NK-92 (cell line): ENCODE data around the gene MORF4L2.

Source experiments
- DNase-seq: peaks from one replicate; lab custom pipeline; 2025; ENCODE audit not compliant: unreplicated experiment; lab: John Stamatoyannopoulos, UW

Gene MORF4L2

GRCh38 chrX:103686199-103687072 lies at the start of gene MORF4L2:
TSS of gene MORF4L2 (minus strand) at chrX:103686699. CDS start at chrX:103677027, 9,672 bp downstream.
- peak; percentile 38 for DNase-seq

DNA sequence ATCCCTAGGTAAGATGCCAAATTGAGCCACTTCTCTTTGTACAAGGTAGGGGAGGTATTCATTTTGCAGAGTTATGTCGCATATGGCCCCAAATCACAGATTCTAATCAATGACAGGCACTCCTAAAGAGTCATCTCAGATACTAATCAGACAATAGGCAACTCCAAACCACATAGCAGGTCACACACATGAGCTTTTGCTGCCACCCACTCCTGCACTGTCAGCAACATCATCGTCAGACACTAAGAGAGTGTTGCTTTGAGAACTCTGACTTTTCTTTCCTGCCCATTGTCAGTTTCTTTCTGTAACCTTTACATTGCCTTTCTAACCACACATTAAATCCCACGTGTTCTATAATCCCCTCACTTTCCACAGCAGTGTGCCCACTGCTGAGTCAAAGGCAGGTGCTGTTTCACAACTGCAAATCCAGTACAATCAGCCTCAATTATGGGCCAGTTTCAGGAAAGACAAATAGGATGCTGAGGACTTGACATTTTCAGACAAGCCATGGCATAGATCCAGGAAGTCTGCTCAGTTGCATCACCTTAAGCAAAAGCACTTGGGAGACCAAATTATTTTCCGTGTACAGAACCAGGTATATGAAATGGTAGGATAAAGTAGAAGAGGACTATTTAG lies 47.7 kb upstream of the MORF4L2 start:
- no peak for DNase-seq

GRCh38 chrX:103733017-103733416 lies 46.5 kb upstream of the MORF4L2 start:
- no peak for DNase-seq

DNA sequence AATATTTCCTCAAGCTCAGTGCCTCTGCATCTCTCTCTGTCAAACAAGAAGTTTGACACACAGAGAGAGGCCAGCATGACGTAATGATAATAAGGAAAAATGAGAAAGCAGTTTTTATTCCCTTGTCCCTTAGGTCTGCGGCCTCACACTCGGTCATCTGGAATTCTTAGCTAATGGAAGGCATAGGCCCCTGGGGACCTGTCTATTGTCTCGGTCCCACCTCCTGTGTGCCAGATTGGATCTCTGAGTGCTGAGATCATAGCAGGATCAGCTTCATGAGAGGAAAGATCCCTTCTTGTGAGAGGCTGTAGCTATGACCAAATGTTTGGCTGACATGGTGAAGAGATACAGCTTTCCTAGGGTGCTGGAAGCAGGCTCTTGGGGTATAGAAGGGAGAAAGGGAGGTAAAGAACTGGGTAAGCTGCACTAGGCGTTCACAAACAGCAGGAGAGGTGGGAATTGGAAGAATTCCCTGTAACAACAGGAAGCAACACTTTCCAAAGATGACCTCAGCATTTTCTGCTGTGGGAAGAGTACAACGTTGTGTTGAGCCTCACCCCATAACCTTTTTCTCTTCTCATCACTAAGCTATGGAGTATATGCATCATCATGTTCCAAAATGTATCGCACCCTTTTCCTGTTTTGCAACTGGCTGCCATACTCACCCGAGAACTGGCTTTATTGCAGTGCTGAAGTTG lies 44.4 kb upstream of the MORF4L2 start:
- DNase-seq, result no peak

DNA sequence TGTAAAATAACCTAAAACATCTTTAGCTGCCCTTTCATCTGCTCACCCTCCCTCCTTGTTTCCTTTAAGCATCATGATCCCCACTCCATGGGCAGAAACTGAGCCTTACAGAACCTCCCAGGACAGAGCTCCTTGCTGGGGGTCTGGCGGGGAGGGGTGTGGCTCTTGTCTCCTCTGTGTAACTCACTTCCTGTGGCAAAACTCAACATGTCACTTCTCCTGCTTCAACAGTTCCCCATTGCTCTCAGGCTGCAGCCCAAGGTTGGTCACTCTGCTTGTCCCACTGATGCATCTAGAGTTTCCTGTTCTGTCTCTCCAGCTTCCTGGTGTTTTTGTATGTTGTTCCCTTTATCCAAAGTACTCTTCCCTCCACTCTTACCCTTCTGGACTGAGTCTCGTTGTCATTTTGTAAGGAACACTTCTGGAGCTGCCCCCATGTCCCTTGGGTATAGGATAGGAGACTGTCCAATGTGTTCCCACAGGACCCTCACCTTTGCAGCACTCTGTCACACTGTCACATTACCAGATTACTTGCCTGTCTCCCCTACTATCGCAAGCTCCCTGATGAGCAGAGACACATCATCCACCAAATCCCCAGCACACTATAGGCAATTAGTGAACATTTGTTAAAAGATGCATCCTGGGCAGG lies 43.8 kb upstream of the MORF4L2 start:
- DNase-seq, result no peak

DNA sequence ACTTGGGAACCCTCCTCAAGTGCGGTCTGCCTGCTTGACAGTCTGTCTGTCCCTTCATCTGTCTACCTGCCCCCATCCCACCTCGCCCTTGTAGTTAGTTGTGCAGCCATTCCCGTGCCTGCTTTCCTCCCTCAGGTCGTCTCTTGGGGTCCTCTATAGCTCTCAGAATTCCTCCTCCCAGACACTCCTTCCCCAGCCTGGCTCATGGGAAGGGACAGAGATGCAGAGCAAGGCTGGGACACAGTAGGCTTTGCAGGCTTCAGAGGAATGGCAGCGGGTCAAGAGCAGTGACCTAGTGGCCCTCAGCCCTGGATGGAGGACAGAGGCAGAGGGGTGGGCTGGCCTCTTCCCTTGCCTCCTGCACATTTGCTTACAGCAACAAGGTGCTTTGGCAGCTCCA lies 42.5 kb upstream of the MORF4L2 start:
- no peak for DNase-seq

- DNase-seq, result no peak
Measured at GRCh38 chrX:103727115-103727514, 40.6 kb upstream of the MORF4L2 start.

DNA sequence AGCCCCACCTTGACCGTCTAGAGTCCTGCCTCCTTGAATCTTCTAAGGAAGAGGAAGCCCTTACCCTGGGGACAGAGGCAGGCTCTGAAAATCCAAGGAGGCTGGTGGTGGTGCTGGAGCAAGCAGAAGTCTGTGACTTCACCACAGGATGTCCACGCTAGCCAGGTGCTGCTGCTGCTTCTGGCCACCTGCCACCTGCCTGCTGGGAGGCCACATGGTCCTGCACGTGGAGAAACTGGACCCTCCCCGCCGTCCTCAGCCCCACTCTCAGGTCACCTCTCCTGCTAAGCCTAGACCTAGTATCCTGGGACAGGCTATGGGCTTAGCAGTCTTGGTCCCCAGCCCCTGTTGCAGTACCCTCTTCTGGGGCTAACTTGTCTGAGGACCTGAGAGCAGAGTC lies 40.0 kb upstream of the MORF4L2 start:
- no peak for DNase-seq

- DNase-seq, result no peak
Measured at GRCh38 chrX:103722505-103722904, 36.0 kb upstream of the MORF4L2 start.

DNA sequence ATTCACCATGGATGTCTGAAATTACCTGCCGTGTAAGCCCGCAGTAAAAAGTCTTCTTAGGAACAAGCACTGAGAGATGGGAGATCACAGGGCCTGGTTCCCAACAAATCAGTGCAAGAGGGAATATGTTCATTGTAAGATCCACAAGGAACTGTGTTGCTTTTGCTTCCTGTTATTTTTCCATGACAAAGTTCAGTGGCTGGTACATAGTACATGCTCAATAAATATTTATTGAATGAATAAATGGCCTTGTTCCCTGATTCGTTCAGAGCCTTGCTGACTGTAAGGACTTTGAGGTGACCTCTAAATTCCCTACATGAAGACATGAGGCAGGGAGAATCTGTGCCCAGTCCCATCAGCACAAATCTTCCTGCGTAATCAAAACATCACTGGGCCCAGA lies 31.6 kb upstream of the MORF4L2 start:
- no peak for DNase-seq

- DNase-seq, result no peak
Measured at GRCh38 chrX:103716962-103717361, 30.5 kb upstream of the MORF4L2 start.

- DNase-seq, result no peak
Measured at GRCh38 chrX:103710609-103711008, 24.1 kb upstream of the MORF4L2 start, which contains the start of gene TMEM31. TSS of gene TMEM31 (plus strand) at chrX:103710909. CDS start at chrX:103712259, 1,350 bp downstream.

DNA sequence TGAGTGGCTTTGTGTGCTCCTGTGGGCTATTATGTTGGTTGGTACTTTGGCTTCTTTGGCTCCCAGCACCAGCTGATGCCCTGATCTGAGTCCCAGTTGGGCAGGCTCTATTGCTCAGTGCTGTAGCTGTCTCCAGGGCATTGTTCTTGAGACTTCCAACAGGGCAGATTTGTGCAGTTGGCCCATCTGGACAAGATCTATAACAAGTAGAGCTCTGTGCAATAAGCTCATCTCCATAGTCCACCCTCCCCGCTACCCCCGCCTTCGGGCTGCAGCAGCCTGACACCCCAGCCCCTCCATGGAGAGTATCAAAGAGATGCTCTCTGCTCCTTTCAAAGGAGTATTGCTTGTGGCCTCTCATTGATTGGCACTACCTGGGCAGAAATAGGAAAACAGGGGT lies 18.4 kb upstream of the MORF4L2 start:
- DNase-seq, result no peak

DNA sequence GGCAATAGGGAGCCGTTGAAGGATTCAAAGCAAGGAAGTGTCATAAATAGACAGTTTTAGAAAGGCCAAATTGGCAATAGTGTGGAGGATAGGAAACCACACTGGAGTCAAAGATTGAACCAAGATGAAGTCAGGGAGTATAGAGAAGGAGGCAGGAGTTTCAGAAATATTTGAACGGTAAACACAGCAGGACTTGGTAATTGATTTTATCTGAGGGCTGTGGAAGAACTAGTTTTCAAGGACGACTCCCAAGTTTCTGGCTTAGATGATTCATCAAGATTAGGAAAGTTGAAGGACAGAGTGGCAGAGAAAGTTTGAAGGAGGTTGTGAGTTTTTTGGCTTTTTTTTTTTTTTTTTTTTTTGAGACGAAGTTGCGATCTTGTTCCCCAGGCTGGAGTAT lies 12.7 kb upstream of the MORF4L2 start:
- no peak for DNase-seq

GRCh38 chrX:103697687-103698086 lies 11.2 kb upstream of the MORF4L2 start:
- no peak for DNase-seq

- DNase-seq, result no peak
Measured at GRCh38 chrX:103691059-103691458, 4.6 kb upstream of the MORF4L2 start.

GRCh38 chrX:103688946-103689345 lies 2.4 kb upstream of the MORF4L2 start:
- no peak for DNase-seq

DNA sequence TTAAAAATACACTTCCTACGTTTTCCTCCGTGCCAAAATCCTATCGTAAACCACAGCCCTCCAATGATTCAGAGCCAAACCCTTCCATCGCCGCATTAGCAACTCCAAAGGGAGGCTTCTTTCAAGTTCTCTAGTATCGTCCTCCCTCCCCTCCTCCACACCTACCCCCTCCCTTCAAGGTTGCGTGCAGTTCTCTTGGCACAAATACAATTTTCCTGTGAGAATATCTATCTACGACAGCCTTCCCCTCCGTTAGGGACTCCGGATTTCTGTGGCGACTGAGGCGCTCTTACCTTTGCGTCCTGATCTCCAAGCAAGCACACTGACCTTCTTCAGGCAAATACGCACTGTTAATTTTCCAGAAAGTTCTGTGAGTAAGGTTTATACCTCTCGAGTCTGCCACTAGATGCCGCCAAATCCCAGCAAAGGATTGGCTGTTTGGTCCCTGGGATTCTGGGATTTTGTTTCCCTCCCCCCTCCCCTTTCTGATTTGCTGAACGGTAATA lies 1.2 kb upstream of the MORF4L2 start:
- no peak for DNase-seq

DNA sequence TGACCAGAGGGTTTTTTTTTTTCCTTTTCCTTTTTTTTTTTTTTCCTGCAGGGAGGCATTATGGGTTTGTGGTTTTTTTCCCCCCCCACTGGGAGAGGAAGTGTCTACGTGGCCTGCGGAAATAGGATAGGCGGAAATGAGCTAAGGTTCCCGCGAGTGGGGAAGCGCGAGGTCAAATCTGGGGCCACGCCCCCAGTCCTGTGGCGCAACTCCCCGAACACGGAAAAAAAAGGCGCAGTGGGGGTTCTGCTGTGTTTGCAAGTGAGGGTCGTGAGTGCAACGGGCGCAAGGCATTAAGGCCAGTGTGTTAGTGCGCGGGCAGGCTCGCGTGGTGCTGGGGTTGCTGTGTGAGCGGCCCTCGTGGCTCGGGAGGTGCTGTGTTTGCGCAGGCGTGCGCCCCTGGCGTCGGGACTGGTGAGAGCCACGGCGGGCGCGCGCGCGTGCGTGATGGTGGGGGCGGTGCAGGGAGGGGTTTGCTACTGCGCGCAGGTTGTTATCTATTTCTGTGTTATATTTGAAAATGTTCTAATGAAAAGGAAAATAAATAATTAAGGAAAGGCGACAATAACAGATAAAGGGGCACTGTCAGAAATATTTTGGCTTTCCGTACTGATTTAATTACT lies 685 bp upstream of the MORF4L2 start:
- peak; percentile 29 for DNase-seq

- no peak for DNase-seq
Measured at GRCh38 chrX:103685396-103685795, 1.1 kb downstream of the MORF4L2 start.

DNA sequence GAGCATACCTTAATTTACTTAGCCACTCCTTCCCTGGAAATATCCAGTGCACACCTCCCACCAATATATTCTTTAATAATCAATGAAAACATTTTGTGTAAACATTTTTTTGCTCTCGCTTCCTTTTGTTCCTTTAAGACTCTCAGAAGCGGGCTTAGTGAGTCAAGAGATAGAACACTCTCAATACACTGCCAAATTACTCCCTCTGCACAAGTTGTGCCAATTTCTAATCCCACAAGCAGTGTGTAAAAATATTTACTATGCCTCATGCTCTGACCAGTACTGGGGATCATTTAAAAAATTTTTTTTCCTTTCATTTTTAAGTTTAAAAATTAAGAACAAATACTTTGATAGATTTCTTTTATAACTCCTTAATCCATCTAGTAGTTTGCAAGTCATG lies 5.1 kb downstream of the MORF4L2 start:
- DNase-seq, result no peak
